Measurements from ENCODE around the gene KRTAP3-1. TPM values are rescaled to one million over a fixed set of nuclear protein-coding genes. Genes with fewer than 3 reads are reported as not detected.

Gene KRTAP3-1
- total and polyA plus RNA-seq, 7 donors: not detected

DNA sequence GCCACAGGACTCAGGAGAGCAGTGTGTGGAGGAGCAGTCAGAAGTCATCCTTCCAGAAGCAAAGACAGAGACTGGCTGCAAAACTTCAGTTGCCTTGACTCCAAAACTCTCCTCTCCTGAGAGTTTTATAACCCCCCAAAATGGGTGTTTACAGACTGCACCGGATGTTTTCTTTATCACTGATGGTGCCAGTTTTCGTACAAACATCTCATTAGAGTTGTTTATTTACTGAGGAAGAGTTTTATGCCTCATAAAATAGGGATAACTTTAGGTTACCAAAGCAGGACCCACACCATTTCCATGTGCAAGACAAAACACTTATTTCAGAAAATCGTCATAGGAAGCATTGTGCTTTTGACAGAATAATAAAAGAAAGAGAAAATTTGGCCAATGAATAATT lies 24.7 kb downstream of the KRTAP3-1 start, which contains the start of gene KRT40:
Gene KRT40, minus strand, starts transcription at position 101 of the 400 bp plus-strand sequence. Its CDS starts 53 bp downstream, at position 48.
- no peak for DNase-seq
- 30 to 49% methylated on average over 3 of the region's 3 CpGs for WGBS, 2 donors
- Histone ChIP-seq H3K9me3 (no peaks in the 10 kb centered on the region), H3K4me1 (peaks cover 0 to 8% (median 0%) of the 10 kb centered on the region in 4 donors), H3K36me3 (no peaks in the 10 kb centered on the region), H3K27ac (no peak within 1 kb of the TSS), H3K4me3 (no peak within 1 kb of the TSS), H3K27me3 (no peaks in the 10 kb centered on the region)
- TF ChIP-seq EP300 (IDR thresholded peaks at IDR 0.05) (no peak), POLR2AphosphoS5 (IDR thresholded peaks at IDR 0.05) (no peak), POLR2A (IDR thresholded peaks at IDR 0.05) (no peak)
- intact Hi-C loops (cut with DNase I): no loop called here

DNA sequence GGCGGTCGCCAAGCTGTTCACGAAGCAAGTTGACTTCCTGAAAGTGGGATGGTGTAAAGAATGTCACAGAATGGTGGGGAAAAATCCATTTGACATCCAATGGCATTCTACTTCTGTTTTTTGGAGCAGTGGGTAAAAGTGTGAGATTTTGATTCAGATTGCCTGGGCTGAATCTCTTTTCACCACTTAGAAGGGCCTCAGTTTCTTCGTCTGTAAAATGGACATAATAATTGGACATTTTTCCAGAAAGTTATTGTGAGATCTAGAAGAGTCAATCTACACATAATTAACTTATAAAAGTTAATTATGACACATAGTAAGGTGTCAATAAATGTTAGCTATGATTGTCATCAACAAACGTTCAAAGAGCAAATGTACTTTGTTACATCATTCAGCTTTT lies 27.8 kb downstream of the KRTAP3-1 start:
- intact Hi-C loops (cut with DNase I): no loop called here
- H3K9me3 ChIP-seq: no peaks in the 10 kb centered on the region
- no peak for DNase-seq
- WGBS, 2 donors: 60 to 68% methylated on average over 5 of the region's 5 CpGs
- H3K27me3 ChIP-seq: peaks cover 0 to 6% (median 0%) of the 10 kb centered on the region in 3 donors
- no peak overlapping the region for H3K27ac ChIP-seq
- no peak overlapping the region for H3K4me3 ChIP-seq
- H3K36me3 ChIP-seq: no peaks in the 10 kb centered on the region
- H3K4me1 ChIP-seq: peaks cover 0 to 8% (median 0%) of the 10 kb centered on the region in 4 donors
- TF ChIP-seq, protein P1, sequence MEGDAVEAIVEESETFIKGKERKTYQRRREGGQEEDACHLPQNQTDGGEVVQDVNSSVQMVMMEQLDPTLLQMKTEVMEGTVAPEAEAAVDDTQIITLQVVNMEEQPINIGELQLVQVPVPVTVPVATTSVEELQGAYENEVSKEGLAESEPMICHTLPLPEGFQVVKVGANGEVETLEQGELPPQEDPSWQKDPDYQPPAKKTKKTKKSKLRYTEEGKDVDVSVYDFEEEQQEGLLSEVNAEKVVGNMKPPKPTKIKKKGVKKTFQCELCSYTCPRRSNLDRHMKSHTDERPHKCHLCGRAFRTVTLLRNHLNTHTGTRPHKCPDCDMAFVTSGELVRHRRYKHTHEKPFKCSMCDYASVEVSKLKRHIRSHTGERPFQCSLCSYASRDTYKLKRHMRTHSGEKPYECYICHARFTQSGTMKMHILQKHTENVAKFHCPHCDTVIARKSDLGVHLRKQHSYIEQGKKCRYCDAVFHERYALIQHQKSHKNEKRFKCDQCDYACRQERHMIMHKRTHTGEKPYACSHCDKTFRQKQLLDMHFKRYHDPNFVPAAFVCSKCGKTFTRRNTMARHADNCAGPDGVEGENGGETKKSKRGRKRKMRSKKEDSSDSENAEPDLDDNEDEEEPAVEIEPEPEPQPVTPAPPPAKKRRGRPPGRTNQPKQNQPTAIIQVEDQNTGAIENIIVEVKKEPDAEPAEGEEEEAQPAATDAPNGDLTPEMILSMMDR (IDR thresholded peaks at IDR 0.05): no peak
- no peak for TF ChIP-seq EP300 (IDR thresholded peaks at IDR 0.05)
- TF ChIP-seq POLR2AphosphoS5 (IDR thresholded peaks at IDR 0.05): no peak
- no peak for TF ChIP-seq POLR2A (IDR thresholded peaks at IDR 0.05)

DNA sequence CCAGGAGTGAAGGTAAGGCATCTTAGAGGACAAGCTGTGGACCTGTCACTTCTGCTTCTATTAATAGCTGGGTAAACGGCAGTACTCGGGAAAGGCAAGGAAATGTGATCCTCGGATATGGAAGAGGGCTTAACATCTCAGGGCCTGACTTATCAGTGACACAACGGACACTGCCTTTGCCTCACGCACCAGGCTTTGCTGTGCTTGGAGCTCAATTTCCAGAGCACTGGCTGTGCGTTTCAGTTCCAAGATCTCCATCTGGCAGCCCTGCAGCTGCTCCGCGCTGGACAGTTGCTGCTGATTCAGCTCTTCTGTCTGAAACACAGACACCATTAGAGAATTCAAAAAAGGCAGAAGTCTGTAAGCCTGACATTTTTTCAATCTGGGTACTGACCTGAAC lies 28.3 kb downstream of the KRTAP3-1 start:
- H3K27ac ChIP-seq: no peak overlapping the region
- H3K27me3 ChIP-seq: peaks cover 0 to 7% (median 0%) of the 10 kb centered on the region in 3 donors
- peaks cover 0 to 8% (median 0%) of the 10 kb centered on the region in 4 donors for H3K4me1 ChIP-seq
- TF ChIP-seq, protein P1 (IDR thresholded peaks at IDR 0.05): no peak
- TF ChIP-seq POLR2AphosphoS5 (IDR thresholded peaks at IDR 0.05) (no peak), POLR2A (IDR thresholded peaks at IDR 0.05) (no peak), EP300 (IDR thresholded peaks at IDR 0.05) (no peak)
- H3K4me3 ChIP-seq: no peak overlapping the region
- intact Hi-C loops (cut with DNase I): no loop called here
- H3K9me3 ChIP-seq: no peaks in the 10 kb centered on the region
- 63 to 79% methylated on average over 8 of the region's 8 CpGs for WGBS, 2 donors
- H3K36me3 ChIP-seq: no peaks in the 10 kb centered on the region
- no peak for DNase-seq

- TF ChIP-seq, protein P1 (IDR thresholded peaks at IDR 0.05): no peak
- TF ChIP-seq EP300 (IDR thresholded peaks at IDR 0.05) (no peak), POLR2AphosphoS5 (IDR thresholded peaks at IDR 0.05) (no peak), POLR2A (IDR thresholded peaks at IDR 0.05) (no peak)
Measured at GRCh38 chr17:40980117-40980516, 28.8 kb downstream of the KRTAP3-1 start.

GRCh38 chr17:40978575-40979151 lies 30.3 kb downstream of the KRTAP3-1 start:
- TF ChIP-seq POLR2AphosphoS5 (IDR thresholded peaks at IDR 0.05) (no peak), EP300 (IDR thresholded peaks at IDR 0.05) (no peak), POLR2A (IDR thresholded peaks at IDR 0.05) (no peak)
- TF ChIP-seq, protein P1 (IDR thresholded peaks at IDR 0.05): no peak
- intact Hi-C loops (cut with DNase I): no loop called here
- Histone ChIP-seq H3K27me3 (peaks cover 0 to 7% (median 0%) of the 10 kb centered on the region in 3 donors), H3K36me3 (no peaks in the 10 kb centered on the region), H3K9me3 (no peaks in the 10 kb centered on the region), H3K27ac (no peak overlapping the region), H3K4me1 (peaks cover 0 to 8% (median 0%) of the 10 kb centered on the region in 4 donors), H3K4me3 (no peak overlapping the region)
- 82 to 94% methylated on average over 13 of the region's 13 CpGs for WGBS, 2 donors
- DNase-seq: no peak

More at GRCh38 chr17:40980117-40980516, 28.8 kb downstream of the KRTAP3-1 start:
- intact Hi-C loops (cut with DNase I): no loop called here
- Histone ChIP-seq H3K9me3 (no peaks in the 10 kb centered on the region), H3K4me1 (peaks cover 0 to 8% (median 0%) of the 10 kb centered on the region in 4 donors), H3K36me3 (no peaks in the 10 kb centered on the region), H3K4me3 (no peak overlapping the region), H3K27me3 (peaks cover 0 to 7% (median 0%) of the 10 kb centered on the region in 3 donors), H3K27ac (no peak overlapping the region)
- DNase-seq: no peak
- WGBS, 2 donors: 92 to 96% methylated on average over 3 of the region's 3 CpGs

Data from sigmoid colon (tissue), 7 donors.